Measurements from ENCODE around the gene MACROD2. TPM values are rescaled to one million over a fixed set of nuclear protein-coding genes. Genes with fewer than 3 reads are reported as not detected.

Gene MACROD2
- polyA plus RNA-seq, 1 donor = 5.4 TPM

DNA sequence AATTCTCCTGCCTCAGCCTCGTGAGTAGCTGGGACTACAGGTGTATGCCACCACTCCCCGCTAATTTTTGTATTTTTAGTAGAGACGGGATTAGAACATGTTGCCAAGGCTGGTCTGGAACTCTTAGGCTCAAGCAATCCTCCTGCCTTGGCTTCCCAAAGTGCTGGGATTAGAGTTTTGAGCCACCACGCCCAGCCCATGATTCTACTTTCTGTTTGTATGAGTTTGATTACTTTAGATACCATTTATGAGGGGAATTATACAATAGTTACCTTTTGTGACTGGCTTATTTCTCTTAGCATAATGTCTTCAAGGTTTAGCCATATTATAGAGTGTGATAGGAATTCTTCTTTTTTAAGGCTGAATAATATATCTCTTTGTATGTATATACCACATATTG is 897.5 kb downstream of the MACROD2 start:
- no peak overlapping the region for H3K27ac ChIP-seq (ENCODE audit: low read length)
- H3K36me3 ChIP-seq (ENCODE audit: control insufficient read depth, insufficient read depth, low read length) = no peaks in the 10 kb centered on the region
- WGBS (ENCODE audit: insufficient coverage, low lambda C conversion rate) = no CpG with 5 or more reads among the region's 4 CpGs
- no peaks in the 10 kb centered on the region for H3K27me3 ChIP-seq (ENCODE audit: control insufficient read depth, insufficient read depth, low read length)
- no peaks in the 10 kb centered on the region for H3K4me1 ChIP-seq (ENCODE audit: control insufficient read depth, insufficient read depth, low read length)
- no peaks in the 10 kb centered on the region for H3K9me3 ChIP-seq (ENCODE audit: control insufficient read depth, low read depth, low read length)
- no peak overlapping the region for H3K4me3 ChIP-seq (ENCODE audit: low read length)
- DNase-seq = no peak

DNA sequence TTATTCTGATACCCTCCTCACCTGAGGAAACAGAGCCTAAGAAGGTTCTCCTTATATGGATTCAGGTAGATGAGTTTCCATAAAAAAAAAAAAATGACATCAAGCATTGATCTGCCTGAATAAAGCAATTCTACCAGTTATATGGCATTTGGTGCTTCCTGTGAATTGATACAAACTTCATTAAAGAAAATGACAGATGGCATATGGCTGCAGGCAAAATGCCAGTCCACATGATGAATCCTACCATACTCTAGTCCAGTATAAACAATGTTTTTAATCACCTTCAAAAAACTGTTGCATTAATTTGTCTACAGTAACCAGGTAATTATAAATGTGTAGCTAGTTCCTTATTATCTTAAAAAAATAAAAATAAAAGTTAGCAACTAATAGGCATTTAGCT is 901.3 kb downstream of the MACROD2 start:
- Histone ChIP-seq H3K4me3 (ENCODE audit: low read length) (no peak overlapping the region), H3K9me3 (ENCODE audit: control insufficient read depth, low read depth, low read length) (no peaks in the 10 kb centered on the region), H3K4me1 (ENCODE audit: control insufficient read depth, insufficient read depth, low read length) (no peaks in the 10 kb centered on the region), H3K27ac (ENCODE audit: low read length) (no peak overlapping the region), H3K36me3 (ENCODE audit: control insufficient read depth, insufficient read depth, low read length) (no peaks in the 10 kb centered on the region), H3K27me3 (ENCODE audit: control insufficient read depth, insufficient read depth, low read length) (no peaks in the 10 kb centered on the region)
- no peak for DNase-seq

DNA sequence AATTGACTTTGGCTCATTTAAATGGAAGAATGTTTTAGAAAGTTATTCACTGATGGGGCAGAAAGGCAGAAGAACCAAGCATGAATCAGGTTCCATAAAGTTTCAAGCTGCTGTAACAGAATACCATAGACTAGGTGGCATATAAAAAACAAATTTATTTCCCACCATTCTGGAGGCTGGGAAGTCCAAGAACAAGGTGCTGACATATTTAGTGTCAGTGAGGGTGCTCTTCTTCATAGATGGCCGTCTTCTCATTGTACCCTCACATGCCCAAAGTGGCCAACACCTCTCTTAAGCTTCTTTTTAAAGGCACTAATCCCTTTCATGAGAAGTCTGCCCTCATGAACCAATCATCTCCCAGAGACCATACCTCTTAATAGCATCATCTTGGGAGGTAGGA is 902.3 kb downstream of the MACROD2 start:
- no peak overlapping the region for H3K4me3 ChIP-seq (ENCODE audit: low read length)
- no CpG with 5 or more reads among the region's 1 CpG for WGBS (ENCODE audit: insufficient coverage, low lambda C conversion rate)

DNA sequence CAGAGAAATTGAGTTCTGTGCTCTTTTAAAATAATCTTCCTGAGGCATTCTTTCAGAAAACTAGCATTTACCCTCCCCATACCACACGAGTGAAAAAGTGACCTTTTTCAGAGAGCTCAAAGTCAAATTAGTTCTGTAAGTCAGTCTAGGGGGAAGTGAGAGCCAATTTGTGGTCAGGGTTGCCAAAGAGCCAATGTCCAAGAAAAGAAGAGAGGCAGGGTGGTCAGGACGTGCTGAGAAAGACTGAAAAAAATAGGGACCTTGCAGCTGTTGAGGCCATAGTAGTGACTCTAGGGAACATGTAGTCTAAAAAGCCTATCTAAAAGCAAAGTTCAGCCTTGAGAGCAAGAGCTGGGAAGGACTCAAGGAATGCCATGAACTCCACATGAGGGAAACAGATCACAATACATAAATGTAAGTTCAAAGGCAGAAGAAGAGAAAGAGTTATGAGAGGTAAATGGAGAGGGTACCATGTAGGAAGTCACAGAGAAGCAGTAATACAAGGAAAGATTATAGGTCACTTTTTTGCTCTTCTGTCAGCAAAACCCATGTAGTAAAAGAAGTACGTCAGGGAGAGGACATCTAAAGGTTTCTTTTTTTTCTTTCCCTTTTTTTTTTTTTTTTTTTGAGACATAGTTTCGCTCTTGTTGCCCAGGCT is 907.2 kb downstream of the MACROD2 start:
- Histone ChIP-seq H3K27me3 (ENCODE audit: control insufficient read depth, insufficient read depth, low read length) (no peaks in the 10 kb centered on the region), H3K36me3 (ENCODE audit: control insufficient read depth, insufficient read depth, low read length) (no peaks in the 10 kb centered on the region), H3K4me1 (ENCODE audit: control insufficient read depth, insufficient read depth, low read length) (no peaks in the 10 kb centered on the region), H3K27ac (ENCODE audit: low read length) (no peak overlapping the region), H3K9me3 (ENCODE audit: control insufficient read depth, low read depth, low read length) (no peaks in the 10 kb centered on the region), H3K4me3 (ENCODE audit: low read length) (no peak overlapping the region)
- 100% methylated on average over 2 of the region's 4 CpGs for WGBS (ENCODE audit: insufficient coverage, low lambda C conversion rate)
- no peak for DNase-seq

More for the DNA sequence above, 902.3 kb downstream of the MACROD2 start:
- no peak for DNase-seq
- Histone ChIP-seq H3K36me3 (ENCODE audit: control insufficient read depth, insufficient read depth, low read length) (no peaks in the 10 kb centered on the region), H3K9me3 (ENCODE audit: control insufficient read depth, low read depth, low read length) (no peaks in the 10 kb centered on the region), H3K27ac (ENCODE audit: low read length) (no peak overlapping the region), H3K27me3 (ENCODE audit: control insufficient read depth, insufficient read depth, low read length) (no peaks in the 10 kb centered on the region), H3K4me1 (ENCODE audit: control insufficient read depth, insufficient read depth, low read length) (no peaks in the 10 kb centered on the region)

DNA sequence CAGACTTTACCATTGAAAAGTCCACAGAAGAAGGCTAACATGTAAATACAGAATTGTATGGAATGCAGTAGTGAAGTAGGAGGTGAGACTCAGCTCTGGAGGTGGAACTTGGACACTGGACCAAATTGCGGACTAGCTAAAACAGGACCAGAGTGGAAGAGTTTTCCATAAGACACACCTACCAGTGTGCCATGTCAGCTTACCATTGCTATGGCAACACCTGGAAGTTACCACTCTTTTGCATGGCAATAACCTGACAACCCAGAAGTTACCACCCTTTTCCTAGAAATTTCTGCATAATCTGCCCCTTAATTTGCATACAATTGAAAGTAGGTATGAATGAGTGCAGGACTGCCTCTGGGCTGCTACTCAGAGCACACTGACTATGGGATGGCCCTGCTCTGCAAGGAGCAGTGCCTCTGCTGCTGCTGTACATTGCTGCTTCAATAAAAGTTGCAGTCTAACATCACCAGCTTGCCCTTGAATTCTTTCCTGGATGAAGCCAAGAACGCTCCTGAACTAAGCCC is 911.7 kb downstream of the MACROD2 start:
- H3K4me3 ChIP-seq (ENCODE audit: low read length) = no peak overlapping the region
- DNase-seq = no peak

DNA sequence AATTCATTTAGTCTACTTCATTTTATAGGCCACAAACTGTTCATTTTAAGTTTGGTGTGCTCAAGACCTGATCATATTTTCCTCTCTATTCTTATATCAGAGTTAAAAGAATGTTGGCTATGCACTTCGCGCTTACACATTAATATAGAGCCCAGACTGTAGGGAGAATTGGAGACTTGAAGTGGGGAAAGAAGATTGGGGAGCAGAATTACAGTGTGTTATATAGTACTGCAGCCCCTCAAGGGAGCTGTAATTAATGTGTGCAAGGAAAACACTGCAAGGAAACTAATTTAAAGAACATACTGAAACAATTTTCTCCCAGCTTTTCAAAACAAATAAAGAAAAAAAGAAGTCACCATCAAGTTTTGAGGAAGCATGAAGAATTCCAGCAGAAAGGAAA is 914.8 kb downstream of the MACROD2 start:
- no peak overlapping the region for H3K27ac ChIP-seq (ENCODE audit: low read length)
- no peaks in the 10 kb centered on the region for H3K4me1 ChIP-seq (ENCODE audit: control insufficient read depth, insufficient read depth, low read length)
- no CpG with 5 or more reads among the region's 2 CpGs for WGBS (ENCODE audit: insufficient coverage, low lambda C conversion rate)
- DNase-seq = no peak
- no peaks in the 10 kb centered on the region for H3K36me3 ChIP-seq (ENCODE audit: control insufficient read depth, insufficient read depth, low read length)
- no peaks in the 10 kb centered on the region for H3K9me3 ChIP-seq (ENCODE audit: control insufficient read depth, low read depth, low read length)
- H3K4me3 ChIP-seq (ENCODE audit: low read length) = no peak overlapping the region
- H3K27me3 ChIP-seq (ENCODE audit: control insufficient read depth, insufficient read depth, low read length) = no peaks in the 10 kb centered on the region

More for the DNA sequence above, 911.7 kb downstream of the MACROD2 start:
- WGBS (ENCODE audit: insufficient coverage, low lambda C conversion rate) = no CpG with 5 or more reads among the region's 2 CpGs
- no peaks in the 10 kb centered on the region for H3K4me1 ChIP-seq (ENCODE audit: control insufficient read depth, insufficient read depth, low read length)
- no peaks in the 10 kb centered on the region for H3K36me3 ChIP-seq (ENCODE audit: control insufficient read depth, insufficient read depth, low read length)
- H3K27me3 ChIP-seq (ENCODE audit: control insufficient read depth, insufficient read depth, low read length) = no peaks in the 10 kb centered on the region
- H3K9me3 ChIP-seq (ENCODE audit: control insufficient read depth, low read depth, low read length) = no peaks in the 10 kb centered on the region
- no peak overlapping the region for H3K27ac ChIP-seq (ENCODE audit: low read length)

DNA sequence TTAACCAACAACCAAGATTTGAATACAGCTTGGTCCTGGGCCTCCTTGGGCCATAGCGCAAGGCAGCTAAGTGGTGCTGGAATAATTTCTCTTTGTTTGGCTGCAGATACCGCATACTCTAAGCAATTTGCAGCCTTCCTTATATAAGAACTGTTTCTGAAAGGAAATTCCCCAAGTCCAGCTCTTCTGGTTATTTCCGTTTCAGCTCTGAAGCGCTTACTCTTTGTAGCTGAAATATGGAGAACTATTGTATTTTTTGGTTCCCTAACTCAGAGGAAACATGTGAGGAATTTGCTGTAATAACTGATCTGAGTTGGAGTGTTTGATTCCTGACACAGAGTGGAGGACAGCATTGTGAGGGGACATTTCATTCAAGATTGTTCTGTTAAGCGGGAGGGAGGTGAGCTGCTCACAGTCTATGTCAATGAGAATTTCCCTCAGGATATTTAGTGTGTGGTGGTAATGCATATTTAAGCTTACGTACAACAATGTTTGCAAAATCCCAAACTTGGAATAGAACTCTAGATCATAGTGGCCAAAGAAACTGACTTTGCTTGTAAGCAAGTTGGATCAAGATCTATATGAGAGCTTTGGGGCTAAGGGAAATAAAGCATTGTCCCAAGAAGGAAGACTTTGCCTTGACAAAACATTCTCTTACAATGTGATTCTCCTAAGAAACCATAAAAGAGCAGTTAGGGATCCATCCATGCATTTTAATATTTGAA is 918.7 kb downstream of the MACROD2 start:
- Histone ChIP-seq H3K4me1 (ENCODE audit: control insufficient read depth, insufficient read depth, low read length) (no peaks in the 10 kb centered on the region), H3K4me3 (ENCODE audit: low read length) (no peak overlapping the region), H3K36me3 (ENCODE audit: control insufficient read depth, insufficient read depth, low read length) (no peaks in the 10 kb centered on the region), H3K27ac (ENCODE audit: low read length) (no peak overlapping the region), H3K9me3 (ENCODE audit: control insufficient read depth, low read depth, low read length) (no peaks in the 10 kb centered on the region), H3K27me3 (ENCODE audit: control insufficient read depth, insufficient read depth, low read length) (no peaks in the 10 kb centered on the region)
- DNase-seq = no peak
- no CpG with 5 or more reads among the region's 6 CpGs for WGBS (ENCODE audit: insufficient coverage, low lambda C conversion rate)

DNA sequence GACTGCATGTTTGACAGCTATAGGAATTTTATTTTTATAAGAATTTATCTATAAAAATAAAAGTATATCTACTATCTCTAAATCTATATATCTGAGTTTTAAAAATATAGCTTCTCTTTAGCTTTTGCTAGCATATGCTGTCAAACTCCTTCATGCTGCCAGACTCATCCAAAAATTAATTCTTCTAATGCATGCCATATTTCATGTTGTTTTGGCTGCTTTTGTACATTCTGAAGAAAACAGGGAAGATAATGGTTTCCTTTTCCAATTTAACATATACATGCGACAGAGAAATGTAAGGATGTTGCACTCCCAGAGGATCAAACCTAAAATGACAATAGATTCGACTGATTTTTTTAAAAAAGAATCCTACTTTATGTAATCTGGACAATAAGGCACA is 919.3 kb downstream of the MACROD2 start:
- Histone ChIP-seq H3K4me1 (ENCODE audit: control insufficient read depth, insufficient read depth, low read length) (no peaks in the 10 kb centered on the region), H3K9me3 (ENCODE audit: control insufficient read depth, low read depth, low read length) (no peaks in the 10 kb centered on the region), H3K27ac (ENCODE audit: low read length) (no peak overlapping the region), H3K4me3 (ENCODE audit: low read length) (no peak overlapping the region), H3K36me3 (ENCODE audit: control insufficient read depth, insufficient read depth, low read length) (no peaks in the 10 kb centered on the region), H3K27me3 (ENCODE audit: control insufficient read depth, insufficient read depth, low read length) (no peaks in the 10 kb centered on the region)
- DNase-seq = no peak
- no CpG with 5 or more reads among the region's 2 CpGs for WGBS (ENCODE audit: insufficient coverage, low lambda C conversion rate)

DNA sequence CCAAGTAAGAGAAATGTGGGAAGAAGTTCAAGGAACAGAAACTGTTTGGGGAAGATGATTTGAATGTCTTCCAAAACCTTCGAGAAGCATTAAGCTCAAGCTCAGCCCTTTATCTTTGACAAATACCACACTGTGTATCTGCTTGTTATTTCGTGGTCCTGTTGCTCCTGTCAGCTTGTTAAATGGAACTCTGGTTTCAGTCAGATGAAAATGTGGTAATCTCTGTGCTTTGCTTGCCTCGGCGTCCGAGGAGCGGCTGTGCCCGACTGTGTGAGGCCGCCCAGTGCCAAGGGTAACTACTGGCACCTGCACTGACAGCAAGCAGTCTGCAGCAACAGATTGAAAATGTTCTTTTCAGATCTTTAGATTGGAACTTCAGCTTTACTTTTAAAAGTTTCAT is 920.0 kb downstream of the MACROD2 start:
- WGBS (ENCODE audit: insufficient coverage, low lambda C conversion rate) = no CpG with 5 or more reads among the region's 8 CpGs
- no peaks in the 10 kb centered on the region for H3K9me3 ChIP-seq (ENCODE audit: control insufficient read depth, low read depth, low read length)
- H3K4me1 ChIP-seq (ENCODE audit: control insufficient read depth, insufficient read depth, low read length) = no peaks in the 10 kb centered on the region
- H3K27me3 ChIP-seq (ENCODE audit: control insufficient read depth, insufficient read depth, low read length) = no peaks in the 10 kb centered on the region
- no peak overlapping the region for H3K4me3 ChIP-seq (ENCODE audit: low read length)
- DNase-seq = no peak
- no peak overlapping the region for H3K27ac ChIP-seq (ENCODE audit: low read length)
- no peaks in the 10 kb centered on the region for H3K36me3 ChIP-seq (ENCODE audit: control insufficient read depth, insufficient read depth, low read length)

DNA sequence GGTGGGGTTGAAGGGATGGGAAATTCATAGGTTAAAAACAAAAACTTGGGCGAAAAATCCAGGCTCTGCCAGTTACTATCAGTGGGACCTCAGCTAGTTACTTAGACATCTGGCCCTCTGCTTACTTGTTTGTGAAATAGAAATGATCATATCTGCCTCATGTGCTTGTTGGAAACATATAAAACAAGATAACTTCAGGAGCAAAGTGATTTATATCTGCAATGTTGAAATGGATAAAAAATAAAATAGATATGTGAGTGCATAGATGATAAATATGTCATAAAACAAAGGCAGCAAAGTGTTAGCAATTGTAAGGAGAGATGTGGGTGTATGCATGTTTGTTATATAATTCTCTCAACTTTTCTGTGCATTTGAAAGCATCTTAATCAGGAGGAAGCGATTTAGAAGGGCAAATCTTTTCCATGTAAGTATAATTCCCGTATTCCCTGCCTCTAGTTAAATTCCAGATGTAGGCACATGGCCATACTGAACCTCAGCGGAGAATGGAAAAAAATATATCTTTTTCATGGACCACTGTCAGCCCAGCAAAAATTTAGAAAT is 921.1 kb downstream of the MACROD2 start:
- no peak overlapping the region for H3K4me3 ChIP-seq (ENCODE audit: low read length)
- H3K27me3 ChIP-seq (ENCODE audit: control insufficient read depth, insufficient read depth, low read length) = no peaks in the 10 kb centered on the region
- H3K9me3 ChIP-seq (ENCODE audit: control insufficient read depth, low read depth, low read length) = no peaks in the 10 kb centered on the region
- no peaks in the 10 kb centered on the region for H3K4me1 ChIP-seq (ENCODE audit: control insufficient read depth, insufficient read depth, low read length)
- no peak overlapping the region for H3K27ac ChIP-seq (ENCODE audit: low read length)
- no peak for DNase-seq
- H3K36me3 ChIP-seq (ENCODE audit: control insufficient read depth, insufficient read depth, low read length) = no peaks in the 10 kb centered on the region
- 80% methylated on average over 1 of the region's 4 CpGs for WGBS (ENCODE audit: insufficient coverage, low lambda C conversion rate)
